ENCODE measurements around the gene TSR1.

GRCh38 chr17:2377659-2378058 lies 41.4 kb upstream of the TSR1 start:
- TF ChIP-seq EZH2 (IDR thresholded peaks at IDR 0.05; ENCODE audit: borderline replicate concordance, insufficient read depth, low read depth, low read length, poor library complexity, severe bottlenecking) (no peak), CTCF (IDR thresholded peaks at IDR 0.05) (no peak)

Measured in B cell (primary cell).